ENCODE measurements around the gene SELPLG. TPM values are rescaled to one million over a fixed set of nuclear protein-coding genes. Genes with fewer than 3 reads are reported as not detected.

SELPLG gene
- total and polyA plus RNA-seq, 2 experiments from 2014 or later: 0.37 to 1.5 TPM

DNA sequence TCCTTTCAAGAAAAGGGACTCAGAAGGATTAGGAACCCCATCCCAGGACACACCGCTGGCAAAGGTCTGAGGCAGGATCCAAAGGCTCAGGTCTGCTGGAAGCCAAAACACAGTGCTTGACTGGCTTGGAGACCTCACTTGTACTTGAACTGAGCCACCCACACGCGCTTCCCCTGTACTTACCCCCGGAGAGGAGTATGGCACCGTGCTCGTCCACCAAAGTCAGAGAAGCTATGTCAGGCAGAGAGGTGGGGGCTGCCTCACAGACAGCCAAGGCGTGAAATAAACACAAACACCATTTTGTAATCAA lies 11.1 kb upstream of the SELPLG start:
- WGBS (ENCODE audit: low lambda C conversion rate, missing lambda C conversion rate): 97% methylated on average over 7 of the region's 7 CpGs
- DNase-seq (ENCODE audit: low spot score): no peak
- Histone ChIP-seq H3K27ac (no peak overlapping the region), H3K4me3 (no peak overlapping the region), H3K4me2 (no peak overlapping the region), H3K9me2 (replicated peaks; ENCODE audit: insufficient read depth) (no peaks in the 10 kb centered on the region), H3K27me3 (no peaks in the 10 kb centered on the region), H3K79me2 (no peaks in the 10 kb centered on the region), H3K4me1 (ENCODE audit: insufficient read depth) (no peaks in the 10 kb centered on the region), H4K20me1 (ENCODE audit: insufficient read depth, poor library complexity, severe bottlenecking) (no peaks in the 10 kb centered on the region), H3K9me3 (ENCODE audit: low read depth) (no peaks in the 10 kb centered on the region), H3K36me3 (replicated peaks; ENCODE audit: insufficient read depth, low read depth) (no peaks in the 10 kb centered on the region), H2AFZ (no peak overlapping the region)
- TF ChIP-seq, protein P1, sequence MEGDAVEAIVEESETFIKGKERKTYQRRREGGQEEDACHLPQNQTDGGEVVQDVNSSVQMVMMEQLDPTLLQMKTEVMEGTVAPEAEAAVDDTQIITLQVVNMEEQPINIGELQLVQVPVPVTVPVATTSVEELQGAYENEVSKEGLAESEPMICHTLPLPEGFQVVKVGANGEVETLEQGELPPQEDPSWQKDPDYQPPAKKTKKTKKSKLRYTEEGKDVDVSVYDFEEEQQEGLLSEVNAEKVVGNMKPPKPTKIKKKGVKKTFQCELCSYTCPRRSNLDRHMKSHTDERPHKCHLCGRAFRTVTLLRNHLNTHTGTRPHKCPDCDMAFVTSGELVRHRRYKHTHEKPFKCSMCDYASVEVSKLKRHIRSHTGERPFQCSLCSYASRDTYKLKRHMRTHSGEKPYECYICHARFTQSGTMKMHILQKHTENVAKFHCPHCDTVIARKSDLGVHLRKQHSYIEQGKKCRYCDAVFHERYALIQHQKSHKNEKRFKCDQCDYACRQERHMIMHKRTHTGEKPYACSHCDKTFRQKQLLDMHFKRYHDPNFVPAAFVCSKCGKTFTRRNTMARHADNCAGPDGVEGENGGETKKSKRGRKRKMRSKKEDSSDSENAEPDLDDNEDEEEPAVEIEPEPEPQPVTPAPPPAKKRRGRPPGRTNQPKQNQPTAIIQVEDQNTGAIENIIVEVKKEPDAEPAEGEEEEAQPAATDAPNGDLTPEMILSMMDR (IDR thresholded peaks at IDR 0.05; ENCODE audit: poor library complexity): no peak
- TF ChIP-seq EZH2phosphoT487 (IDR thresholded peaks at IDR 0.05; ENCODE audit: low read depth, severe bottlenecking, unreplicated experiment): no peak

DNA sequence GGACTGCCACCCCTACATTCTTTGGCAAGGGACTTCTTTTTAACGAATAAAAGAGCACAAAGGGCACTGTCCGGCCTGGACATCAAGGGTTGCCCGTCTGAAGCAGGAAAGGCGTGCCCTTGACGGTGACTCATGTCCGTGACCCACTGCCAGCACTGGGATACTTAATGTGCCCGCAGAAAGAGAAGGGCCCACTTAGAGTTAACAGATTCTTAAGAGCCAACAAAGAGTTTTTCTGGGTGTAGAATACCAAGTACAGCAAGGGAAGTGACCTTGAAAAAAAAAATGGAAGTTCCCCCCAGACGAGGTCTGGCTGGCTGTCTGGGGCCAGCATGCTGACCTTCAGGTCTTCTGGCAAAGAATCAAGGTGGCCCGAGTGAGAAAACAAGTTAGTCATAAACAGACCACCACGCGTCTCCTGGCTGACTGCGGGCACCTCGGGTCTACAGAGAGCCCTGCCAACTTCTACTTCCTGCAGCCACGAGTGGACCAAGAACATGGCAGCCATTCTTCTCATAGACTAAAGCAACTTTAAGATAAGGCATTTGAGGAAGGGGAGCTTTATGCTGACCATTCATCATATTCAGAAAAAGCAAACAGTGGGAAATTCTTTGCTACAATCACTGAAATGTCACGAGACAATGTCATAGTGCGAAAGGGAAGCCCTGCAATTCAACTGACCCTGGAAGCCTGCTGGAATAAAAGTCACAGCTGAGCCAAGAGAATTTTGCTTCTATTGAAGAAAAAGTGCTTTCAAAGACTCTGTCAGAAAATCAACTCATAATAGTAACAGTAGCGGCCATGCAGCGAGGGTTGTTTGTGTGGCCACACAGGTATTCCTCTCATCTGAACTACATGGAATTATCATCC lies 10.5 kb upstream of the SELPLG start:
- no peaks in the 10 kb centered on the region for H3K79me2 ChIP-seq
- H3K9me2 ChIP-seq (replicated peaks; ENCODE audit: insufficient read depth): no peaks in the 10 kb centered on the region
- no peaks in the 10 kb centered on the region for H3K36me3 ChIP-seq (replicated peaks; ENCODE audit: insufficient read depth, low read depth)
- no peak overlapping the region for H3K4me2 ChIP-seq
- H3K9me3 ChIP-seq (ENCODE audit: low read depth): no peaks in the 10 kb centered on the region
- H3K4me1 ChIP-seq (ENCODE audit: insufficient read depth): no peaks in the 10 kb centered on the region
- DNase-seq (ENCODE audit: low spot score): no peak
- H3K27ac ChIP-seq: no peak overlapping the region
- no peak overlapping the region for H2AFZ ChIP-seq
- H3K4me3 ChIP-seq: no peak overlapping the region
- no peaks in the 10 kb centered on the region for H3K27me3 ChIP-seq
- no peak for TF ChIP-seq EZH2 (IDR thresholded peaks at IDR 0.05; ENCODE audit: borderline replicate concordance)
- no peak for TF ChIP-seq EZH2phosphoT487 (IDR thresholded peaks at IDR 0.05; ENCODE audit: low read depth, severe bottlenecking, unreplicated experiment)
- TF ChIP-seq, protein P1 (IDR thresholded peaks at IDR 0.05; ENCODE audit: poor library complexity): no peak
- H4K20me1 ChIP-seq (ENCODE audit: insufficient read depth, poor library complexity, severe bottlenecking): no peaks in the 10 kb centered on the region
- 86% methylated on average over 18 of the region's 18 CpGs for WGBS (ENCODE audit: low lambda C conversion rate, missing lambda C conversion rate)

DNA sequence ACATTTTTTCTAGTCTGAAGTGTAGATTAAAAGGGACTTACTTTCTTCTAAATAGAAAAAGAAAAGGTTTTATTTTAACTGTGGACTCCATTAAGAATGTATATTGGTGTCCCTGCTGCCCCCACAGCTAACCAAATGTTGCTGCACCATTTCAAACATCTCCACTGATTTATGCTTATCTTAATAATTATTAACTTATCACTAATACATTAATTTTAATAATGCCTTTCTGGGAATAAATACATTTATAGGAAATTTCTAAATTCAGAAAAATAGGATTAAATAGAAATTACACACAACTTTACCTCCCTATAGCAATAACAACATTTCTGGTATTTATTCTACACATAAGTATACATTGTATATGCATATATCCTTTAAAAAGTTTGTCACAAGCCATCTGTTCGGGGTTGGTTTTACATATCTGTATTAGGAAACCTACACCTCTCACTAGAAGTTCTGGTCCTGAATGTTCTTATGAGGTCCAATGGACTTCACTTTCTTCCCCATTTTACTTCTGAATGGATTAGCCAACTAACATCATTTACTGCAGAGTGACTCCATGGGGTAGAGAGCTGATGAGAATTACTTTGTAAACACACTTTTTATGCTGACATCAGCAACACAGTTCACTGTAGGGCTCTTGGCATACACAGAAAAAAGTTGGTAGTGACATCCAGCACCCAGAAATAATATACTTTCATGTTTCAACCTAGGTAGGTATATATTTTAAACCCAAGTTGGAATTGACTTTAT lies 9.4 kb upstream of the SELPLG start:
- H4K20me1 ChIP-seq (ENCODE audit: insufficient read depth, poor library complexity, severe bottlenecking): no peaks in the 10 kb centered on the region
- no peak overlapping the region for H3K4me3 ChIP-seq
- no peak overlapping the region for H3K27ac ChIP-seq
- TF ChIP-seq EZH2 (IDR thresholded peaks at IDR 0.05; ENCODE audit: borderline replicate concordance): no peak
- TF ChIP-seq EZH2phosphoT487 (IDR thresholded peaks at IDR 0.05; ENCODE audit: low read depth, severe bottlenecking, unreplicated experiment): no peak
- TF ChIP-seq, protein P1 (IDR thresholded peaks at IDR 0.05; ENCODE audit: poor library complexity): no peak
- no peak overlapping the region for H2AFZ ChIP-seq
- no peaks in the 10 kb centered on the region for H3K36me3 ChIP-seq (replicated peaks; ENCODE audit: insufficient read depth, low read depth)
- WGBS (ENCODE audit: low lambda C conversion rate, missing lambda C conversion rate): 92% methylated on average over 1 of the region's 1 CpG
- no peaks in the 10 kb centered on the region for H3K9me2 ChIP-seq (replicated peaks; ENCODE audit: insufficient read depth)
- no peak overlapping the region for H3K4me2 ChIP-seq
- H3K4me1 ChIP-seq (ENCODE audit: insufficient read depth): peaks cover under 1% of the 10 kb centered on the region
- H3K79me2 ChIP-seq: no peaks in the 10 kb centered on the region
- H3K27me3 ChIP-seq: no peaks in the 10 kb centered on the region
- H3K9me3 ChIP-seq (ENCODE audit: low read depth): no peaks in the 10 kb centered on the region
- DNase-seq (ENCODE audit: low spot score): no peak

Measured in hepatocyte (in vitro differentiated cells).